ENCODE measurements around the gene BEX3.
"Not testable (repeated sequence)": the region's sequence is repeated elsewhere in the genome, so short reads cannot be mapped to it uniquely, and the experiment has no call there.

Gene BEX3

GRCh38 chrX:103382877-103383276, 6.5 kb downstream of the BEX3 start:
- no peak for DNase-seq (ENCODE audit: low read depth in 2 of 2)

DNA sequence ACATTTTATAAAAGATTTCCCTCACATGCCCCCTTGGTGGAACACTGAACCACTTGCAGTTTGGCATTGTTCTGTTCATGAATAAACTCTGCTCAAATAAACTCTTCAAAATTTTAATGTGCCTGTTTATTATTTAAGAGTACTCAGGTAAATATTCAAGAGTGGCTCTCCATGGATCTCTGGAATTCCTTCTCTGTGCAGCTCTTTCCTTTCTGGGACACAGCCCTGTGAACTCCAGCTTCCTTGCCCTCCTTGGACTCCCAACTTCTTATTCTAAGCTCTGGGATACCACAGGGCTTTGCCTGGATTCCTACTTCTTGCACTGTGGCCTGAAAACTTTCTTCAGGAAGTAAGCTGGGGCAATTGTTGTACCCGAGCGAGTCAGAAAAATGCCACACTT, 8.3 kb downstream of the BEX3 start:
- DNase-seq (ENCODE audit: low read depth in 2 of 2): no peak

GRCh38 chrX:103385283-103385830, 9.0 kb downstream of the BEX3 start:
- not testable (repeated sequence) for DNase-seq (ENCODE audit: low read depth in 2 of 2)

- DNase-seq (ENCODE audit: low read depth in 2 of 2): no peak
Measured at GRCh38 chrX:103386332-103386731, 10.0 kb downstream of the BEX3 start.

DNA sequence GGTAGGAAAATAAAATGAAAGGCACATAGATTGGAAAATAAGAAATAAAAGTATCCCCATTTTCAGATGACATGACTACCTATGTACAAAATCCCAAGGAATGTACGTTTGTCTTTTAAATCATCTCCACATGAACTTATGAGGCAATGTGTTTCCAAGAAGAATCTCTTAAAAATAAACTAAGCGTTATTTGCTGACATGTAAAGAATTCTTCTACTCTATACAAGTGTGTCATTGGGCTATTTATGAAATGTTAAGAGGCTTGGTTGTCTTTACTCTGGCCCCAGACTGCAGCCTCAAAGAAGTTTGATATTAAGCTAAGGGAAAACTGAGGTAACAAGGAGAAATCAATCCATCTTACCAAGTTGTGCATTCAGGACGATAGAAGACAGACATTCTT, 17.1 kb downstream of the BEX3 start:
- no peak for DNase-seq (ENCODE audit: low read depth in 2 of 2)

- DNase-seq (ENCODE audit: low read depth in 2 of 2): no peak
Measured at GRCh38 chrX:103396186-103396585, 19.8 kb downstream of the BEX3 start.

DNA sequence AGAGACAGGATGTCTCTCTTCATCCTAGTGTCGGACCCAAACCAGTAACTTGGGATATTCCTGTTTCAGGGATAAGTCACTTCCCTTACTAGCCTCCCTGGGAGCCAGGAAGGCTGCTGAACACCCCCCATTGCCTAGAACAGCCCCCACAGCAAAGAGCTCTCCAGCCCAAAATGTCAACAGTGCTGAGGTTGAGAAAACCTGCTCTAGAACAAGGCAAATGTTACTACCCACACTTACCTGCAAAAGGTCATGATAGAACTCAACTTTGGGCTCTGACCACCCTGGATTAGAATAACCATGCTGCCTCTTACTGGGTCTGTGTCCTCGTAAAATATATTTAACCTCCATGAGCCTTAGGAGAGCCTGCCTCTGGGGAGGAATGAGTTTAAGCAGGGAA, 20.3 kb downstream of the BEX3 start:
- DNase-seq (ENCODE audit: low read depth in 2 of 2): no peak

GRCh38 chrX:103397707-103398106, 21.4 kb downstream of the BEX3 start:
- DNase-seq (ENCODE audit: low read depth in 2 of 2): no peak

GRCh38 chrX:103398421-103398864, 22.1 kb downstream of the BEX3 start:
- DNase-seq (ENCODE audit: low read depth in 2 of 2): peak; percentile 31 to 45

DNA sequence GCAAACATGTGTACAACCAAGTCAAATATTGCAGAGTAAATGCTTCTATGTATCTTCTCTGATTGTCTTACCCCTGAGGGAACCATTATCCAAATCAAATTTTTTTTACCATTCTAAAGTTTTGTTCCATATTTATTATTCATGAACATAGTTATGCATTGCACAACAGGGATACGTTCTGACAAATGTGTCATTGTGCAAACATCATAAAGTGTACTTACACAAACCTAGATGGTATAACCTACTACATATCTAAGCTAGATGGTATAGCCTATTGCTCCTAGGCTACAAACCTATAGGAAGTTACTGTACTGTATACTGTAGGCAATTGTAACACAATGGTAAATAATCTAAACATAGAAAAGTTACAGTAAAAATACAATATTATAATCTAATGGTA, 23.4 kb downstream of the BEX3 start:
- no peak for DNase-seq (ENCODE audit: low read depth in 2 of 2)

GRCh38 chrX:103400931-103401330, 24.6 kb downstream of the BEX3 start:
- DNase-seq (ENCODE audit: low read depth in 2 of 2): no peak

DNA sequence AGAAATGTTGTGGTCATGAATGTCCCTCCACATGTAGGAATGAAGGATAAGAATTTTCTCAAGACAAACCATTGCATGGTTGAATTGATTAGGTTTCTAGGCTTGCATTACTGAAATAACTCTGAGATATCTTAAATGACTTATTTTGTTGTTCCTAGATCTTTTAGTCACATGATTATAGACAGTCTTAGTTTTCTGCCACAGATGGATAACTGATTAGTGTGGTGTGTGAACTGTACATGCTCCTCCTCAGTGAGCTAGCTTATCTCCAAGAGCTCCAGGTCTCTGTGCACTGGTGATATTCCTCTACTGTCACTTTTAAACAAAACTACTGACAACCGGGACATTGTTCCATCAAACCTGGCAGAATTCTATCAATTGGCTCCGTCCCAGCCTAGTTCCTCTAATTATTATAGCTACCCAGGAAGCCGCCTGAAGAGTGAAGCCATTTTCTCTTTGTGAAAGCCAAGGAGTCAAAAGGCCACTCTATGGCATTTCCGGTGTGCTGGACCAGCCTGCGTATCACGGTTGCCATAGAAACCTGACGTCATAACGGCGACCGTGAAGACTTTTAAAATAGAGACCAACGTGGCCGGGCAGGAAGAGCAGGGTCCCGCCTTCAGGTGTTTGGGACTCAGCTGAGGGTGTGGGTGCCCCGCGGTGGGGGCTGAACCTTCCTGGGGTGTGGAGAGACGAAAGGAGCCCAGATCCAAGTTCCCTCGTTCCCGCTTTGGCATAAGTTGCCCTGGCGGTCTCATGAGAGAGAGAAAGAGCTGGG, 28.1 kb downstream of the BEX3 start:
- DNase-seq (ENCODE audit: low read depth in 2 of 2): peak; percentile 34 to 39

GRCh38 chrX:103405009-103405333, 28.6 kb downstream of the BEX3 start:
- no peak for DNase-seq (ENCODE audit: low read depth in 2 of 2)

- DNase-seq (ENCODE audit: low read depth in 2 of 2): no peak
Measured at GRCh38 chrX:103406256-103406655, 29.9 kb downstream of the BEX3 start.

DNA sequence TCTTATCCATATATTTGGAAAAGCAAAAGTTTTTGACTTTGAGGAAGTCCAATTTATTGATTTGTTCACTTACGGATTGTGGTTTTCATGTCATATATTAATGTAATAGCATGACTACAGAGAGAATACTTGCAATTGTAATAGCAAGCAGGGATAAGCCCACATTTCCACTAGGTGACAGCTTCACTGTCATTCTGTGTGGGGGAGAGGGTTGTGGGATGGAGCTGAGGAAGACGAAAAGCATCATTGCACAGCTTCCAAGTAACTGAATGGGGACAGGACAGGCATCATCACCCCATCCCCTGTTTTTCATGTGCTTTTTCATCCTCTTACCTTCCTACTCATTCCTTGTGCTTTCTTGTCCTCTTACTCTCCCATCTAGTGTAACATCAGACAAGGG, 31.4 kb downstream of the BEX3 start:
- DNase-seq (ENCODE audit: low read depth in 2 of 2): no peak

GRCh38 chrX:103411721-103412120, 35.4 kb downstream of the BEX3 start:
- DNase-seq (ENCODE audit: low read depth in 2 of 2): not testable (repeated sequence)

DNA sequence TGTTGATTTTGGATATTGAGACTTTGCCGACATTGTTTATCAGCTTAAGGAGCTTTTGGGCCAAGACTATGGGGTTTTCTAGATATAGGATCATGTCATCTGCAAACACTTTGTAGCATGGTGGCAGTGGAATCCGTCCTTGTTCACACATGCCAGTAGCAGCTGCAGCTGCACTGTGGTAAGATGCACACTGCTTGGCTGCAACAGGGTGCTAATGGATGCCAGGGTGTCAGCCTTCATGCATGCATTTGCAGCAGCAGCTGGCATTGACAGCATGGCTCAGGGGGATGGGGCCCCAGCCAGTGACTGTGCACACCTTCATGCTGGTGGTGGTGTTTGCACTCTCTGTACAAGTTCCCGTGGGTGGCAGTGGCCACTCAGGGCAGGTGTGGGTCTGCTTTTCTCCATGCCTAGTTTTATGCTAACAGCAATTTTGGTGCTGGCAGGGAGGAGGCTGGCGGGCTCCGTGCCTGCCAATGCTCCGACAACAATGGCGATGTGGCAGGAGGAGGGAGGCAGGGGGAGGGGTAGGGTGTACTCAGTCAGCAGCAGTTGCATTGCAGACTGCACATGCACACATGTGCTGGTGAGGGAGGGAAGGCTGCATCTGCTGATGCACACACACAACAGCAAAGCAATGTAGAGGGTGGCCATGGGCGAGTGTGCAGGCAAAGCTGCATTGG, 37.5 kb downstream of the BEX3 start:
- DNase-seq (ENCODE audit: low read depth in 2 of 2): no peak

- no peak for DNase-seq (ENCODE audit: low read depth in 2 of 2)
Measured at GRCh38 chrX:103414561-103414960, 38.2 kb downstream of the BEX3 start.

GRCh38 chrX:103415068-103415467, 38.7 kb downstream of the BEX3 start:
- no peak for DNase-seq (ENCODE audit: low read depth in 2 of 2)

- DNase-seq (ENCODE audit: low read depth in 2 of 2): no peak
Measured at GRCh38 chrX:103415528-103415927, 39.2 kb downstream of the BEX3 start.

- no peak for DNase-seq (ENCODE audit: low read depth in 2 of 2)
Measured at GRCh38 chrX:103417370-103417769, 41.0 kb downstream of the BEX3 start.

- no peak for DNase-seq (ENCODE audit: low read depth in 2 of 2)
Measured at GRCh38 chrX:103417933-103418332, 41.6 kb downstream of the BEX3 start.

GRCh38 chrX:103418811-103419340, 42.5 kb downstream of the BEX3 start:
- DNase-seq (ENCODE audit: low read depth in 2 of 2): no peak

All from fibroblast of skin of left biceps (primary cell).